ENCODE data around the gene DNMT3A.

- TF ChIP-seq, protein P1, sequence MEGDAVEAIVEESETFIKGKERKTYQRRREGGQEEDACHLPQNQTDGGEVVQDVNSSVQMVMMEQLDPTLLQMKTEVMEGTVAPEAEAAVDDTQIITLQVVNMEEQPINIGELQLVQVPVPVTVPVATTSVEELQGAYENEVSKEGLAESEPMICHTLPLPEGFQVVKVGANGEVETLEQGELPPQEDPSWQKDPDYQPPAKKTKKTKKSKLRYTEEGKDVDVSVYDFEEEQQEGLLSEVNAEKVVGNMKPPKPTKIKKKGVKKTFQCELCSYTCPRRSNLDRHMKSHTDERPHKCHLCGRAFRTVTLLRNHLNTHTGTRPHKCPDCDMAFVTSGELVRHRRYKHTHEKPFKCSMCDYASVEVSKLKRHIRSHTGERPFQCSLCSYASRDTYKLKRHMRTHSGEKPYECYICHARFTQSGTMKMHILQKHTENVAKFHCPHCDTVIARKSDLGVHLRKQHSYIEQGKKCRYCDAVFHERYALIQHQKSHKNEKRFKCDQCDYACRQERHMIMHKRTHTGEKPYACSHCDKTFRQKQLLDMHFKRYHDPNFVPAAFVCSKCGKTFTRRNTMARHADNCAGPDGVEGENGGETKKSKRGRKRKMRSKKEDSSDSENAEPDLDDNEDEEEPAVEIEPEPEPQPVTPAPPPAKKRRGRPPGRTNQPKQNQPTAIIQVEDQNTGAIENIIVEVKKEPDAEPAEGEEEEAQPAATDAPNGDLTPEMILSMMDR (conservative IDR thresholded peaks at IDR 0.05; ENCODE audit: low read depth, low read length) = no peak
- no peak for TF ChIP-seq EZH2 (IDR thresholded peaks at IDR 0.05; ENCODE audit: low read length, unreplicated experiment)
Measured at GRCh38 chr2:25306777-25307368, 34.9 kb downstream of the DNMT3A start.

Data from PC-3 (cell line).